Effector CD8-positive, alpha-beta T cell (primary cell): ENCODE measurements around the gene EYA3.

Experiments
- DNase-seq: peaks from one replicate; lab custom pipeline; 2025; lab: John Stamatoyannopoulos, UW

The EYA3 gene

DNA sequence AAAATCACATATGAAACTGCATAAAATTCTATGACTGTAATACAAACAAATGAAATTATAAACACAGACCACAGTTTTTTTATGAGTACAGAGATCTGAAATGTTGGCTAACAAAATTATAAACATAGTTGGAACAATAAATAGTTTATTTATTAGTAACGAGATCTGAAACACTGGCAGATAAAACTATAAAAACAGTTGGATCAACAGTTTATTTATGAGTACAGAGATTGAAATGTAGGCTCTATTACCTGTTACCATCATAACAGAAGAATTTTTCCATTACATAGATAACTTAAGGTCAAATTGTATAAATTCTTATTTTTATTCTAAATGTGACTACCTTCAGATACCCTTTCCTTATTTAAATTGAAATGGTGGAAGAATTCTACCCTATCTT is 14.5 kb downstream of the EYA3 start:
- no peak for DNase-seq

DNA sequence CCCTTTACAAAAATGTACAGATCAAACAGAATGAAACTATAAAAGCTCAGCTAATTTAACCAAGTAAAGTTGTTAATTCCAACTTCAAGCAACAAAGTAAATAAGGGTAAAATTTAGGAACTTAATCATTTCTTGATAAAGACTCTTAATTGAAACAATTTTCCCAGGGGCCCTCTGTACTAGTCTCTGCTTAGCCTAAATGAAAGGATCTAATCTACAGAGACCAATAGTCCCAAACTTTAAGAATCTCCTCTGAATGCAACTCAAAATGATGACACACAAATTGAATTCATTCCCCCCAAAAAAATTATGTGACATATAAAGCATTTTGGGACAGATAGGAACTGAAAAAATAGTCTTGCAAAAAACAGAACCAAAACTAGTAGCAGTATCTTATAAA is 16.6 kb downstream of the EYA3 start:
- no peak for DNase-seq

DNA sequence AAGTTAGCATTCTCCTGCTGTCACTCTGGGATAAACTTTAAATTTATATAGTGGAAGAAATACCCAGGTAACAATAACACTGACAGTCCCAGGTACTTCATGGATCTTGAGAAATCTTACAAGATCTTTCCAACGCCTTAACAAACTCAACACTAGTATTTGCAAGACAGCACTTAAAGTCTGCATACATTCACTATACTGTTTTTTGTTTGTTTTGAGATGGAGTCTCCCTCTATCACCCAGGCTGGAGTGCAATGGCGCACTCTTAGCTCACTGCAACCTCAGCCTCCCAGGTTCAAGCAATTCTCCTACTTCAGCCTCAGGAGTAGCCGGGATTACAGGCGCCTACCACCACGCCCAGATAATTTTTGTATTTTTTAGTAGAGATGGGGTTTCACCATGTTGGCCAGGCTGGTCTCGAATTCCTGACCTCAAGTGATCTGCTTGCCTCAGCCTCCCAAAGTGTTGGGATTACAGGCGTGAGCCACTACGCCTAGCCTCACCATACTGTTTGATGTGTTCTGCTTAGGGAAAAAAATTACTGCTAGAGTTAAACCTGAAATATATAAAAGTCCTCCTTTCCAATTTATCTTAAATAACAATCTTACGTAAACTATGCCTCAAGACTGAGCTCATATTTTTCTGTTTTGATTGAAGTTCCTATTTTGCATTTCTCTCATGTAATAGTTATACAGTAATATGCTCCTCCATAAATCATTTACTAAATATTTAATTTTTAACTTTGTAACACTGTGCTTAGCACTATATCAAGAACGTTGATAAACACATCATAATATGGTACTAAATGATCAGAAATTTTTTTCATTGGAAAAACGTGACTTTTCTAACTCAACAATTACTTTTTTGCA is 17.5 kb downstream of the EYA3 start:
- DNase-seq: no peak

DNA sequence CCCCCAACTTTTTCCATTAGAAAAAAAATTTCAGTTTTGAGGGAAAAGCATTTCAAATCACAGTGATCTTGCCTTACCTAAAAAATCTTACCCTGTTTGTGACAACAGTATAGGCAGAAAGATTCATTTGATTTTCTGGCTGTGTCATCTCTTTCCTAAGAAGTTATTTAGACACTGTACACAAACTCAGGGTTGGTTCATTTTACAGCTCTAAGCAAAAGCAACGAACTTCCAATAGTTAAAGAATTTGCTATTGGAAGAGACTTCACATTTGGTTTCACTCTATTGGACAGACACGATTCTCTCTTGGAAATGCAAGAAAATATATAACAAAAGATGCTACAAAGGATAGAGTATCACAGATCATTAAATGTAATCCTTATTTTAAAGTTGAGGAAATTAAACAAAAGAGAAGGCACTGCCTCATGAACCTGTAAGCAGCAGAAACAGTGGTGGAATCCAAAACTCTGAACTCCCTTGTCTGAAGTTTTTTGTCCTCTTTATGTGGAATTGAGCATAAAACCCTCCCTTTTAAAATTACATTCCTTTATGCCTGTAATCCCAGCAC is 20.8 kb downstream of the EYA3 start:
- DNase-seq: no peak

DNA sequence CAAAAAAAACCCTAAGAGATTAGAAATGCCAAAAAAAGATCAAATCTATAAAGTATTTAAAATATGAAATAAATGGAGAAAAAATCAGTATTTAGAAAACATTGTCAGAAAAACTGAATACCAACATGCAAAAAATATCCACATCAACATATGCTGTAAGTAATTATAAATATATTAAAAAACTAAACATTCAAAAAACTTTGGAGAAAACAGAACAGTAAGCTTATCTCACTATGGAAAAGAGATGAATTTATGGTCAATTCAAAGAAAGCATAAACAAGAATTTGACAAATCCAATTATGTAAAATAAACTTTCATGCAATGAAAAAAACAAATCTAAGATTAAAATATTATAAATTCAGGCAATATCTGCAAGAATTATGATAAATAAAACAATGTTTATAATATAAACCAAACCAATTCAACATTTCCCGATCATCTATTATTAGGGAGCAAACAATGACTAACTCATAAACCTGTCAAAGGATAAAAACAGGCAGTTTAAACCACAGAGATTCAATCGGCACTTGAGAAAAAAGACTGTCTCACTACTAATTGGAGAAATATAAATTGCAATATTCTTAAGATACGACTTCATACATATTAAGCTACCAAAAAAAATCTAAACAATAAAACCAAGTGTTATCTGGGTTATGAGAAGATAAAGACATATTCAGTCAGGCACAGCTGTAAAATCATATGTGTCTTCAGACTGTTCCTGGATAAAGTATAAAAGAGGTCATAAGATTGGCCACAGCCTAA is 21.8 kb downstream of the EYA3 start:
- no peak for DNase-seq

DNA sequence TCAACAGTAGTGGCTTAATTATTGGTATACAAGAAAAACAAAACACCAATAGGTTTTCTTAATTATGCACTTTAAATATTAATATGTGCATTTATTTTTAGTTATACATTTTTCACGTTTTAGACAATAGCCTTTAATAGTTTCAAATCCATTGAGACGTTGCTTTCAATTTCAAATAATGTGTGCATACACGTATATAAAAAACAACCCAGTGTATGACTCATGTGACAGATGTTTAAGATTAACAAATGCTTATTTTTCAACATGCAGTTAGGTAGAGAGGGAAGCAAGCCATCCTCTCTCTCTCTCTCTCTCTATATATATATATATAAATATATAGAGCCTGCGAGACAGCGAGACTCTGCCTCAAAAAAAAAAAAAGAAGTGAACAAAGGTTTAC is 24.3 kb downstream of the EYA3 start:
- DNase-seq: no peak

DNA sequence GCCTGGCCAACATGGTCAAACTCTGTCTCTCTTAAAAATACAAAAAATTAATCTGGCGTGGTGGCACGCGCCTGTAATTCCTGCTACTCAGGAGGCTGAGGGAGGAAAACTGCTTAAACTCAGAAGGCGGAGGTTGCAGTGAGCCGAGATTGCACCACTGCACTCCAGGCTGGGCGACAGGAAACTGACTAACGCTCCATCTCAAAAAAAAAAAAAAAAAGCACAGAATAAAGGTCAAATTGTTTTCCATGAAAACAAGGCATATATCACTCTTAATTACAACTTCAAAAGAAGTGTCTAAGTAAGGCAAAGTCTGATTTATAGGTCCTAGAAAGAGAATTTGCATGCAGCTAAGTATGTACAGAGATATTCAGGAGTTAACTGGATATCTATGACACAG is 25.6 kb downstream of the EYA3 start:
- no peak for DNase-seq

DNA sequence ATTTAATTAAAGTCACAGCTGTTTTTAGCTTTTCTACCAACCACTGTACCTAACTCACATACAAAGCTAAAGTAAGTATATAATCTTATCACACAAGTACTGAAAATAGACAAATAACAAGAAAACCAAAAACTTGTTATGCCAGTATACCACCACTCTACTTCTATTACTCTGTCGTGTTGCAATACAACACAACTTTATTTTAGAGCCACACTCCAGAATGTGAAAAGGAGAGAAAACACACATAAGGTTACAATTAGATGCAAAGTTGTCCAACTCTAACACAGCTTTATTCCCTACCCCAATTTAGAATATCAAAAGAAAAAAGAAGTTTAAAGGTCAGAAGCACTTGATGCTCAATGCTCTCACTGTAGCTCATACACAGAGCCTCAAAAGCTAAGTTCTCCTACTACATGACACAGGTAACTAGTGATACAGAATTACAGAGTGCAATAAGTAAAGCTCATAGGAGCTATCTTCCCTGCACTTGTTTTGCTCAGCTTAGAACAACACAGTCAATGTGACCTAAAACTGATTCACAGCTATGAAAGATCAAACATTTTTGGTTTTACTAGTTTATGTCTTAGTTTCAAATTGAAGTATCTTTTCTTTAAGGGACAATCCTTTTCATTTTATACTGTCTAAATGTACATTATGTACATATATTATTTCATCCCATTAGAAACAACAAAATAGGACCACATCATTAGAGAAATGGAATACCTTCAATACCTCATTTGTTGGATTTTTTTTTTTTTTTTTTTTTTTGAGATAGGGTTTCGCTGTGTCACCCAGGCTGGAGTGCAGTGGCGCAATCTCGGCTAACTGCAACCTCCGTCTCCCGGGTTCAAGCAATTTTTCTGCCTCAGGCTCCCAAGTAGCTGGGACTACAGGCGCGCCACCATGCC is 29.2 kb downstream of the EYA3 start:
- DNase-seq: no peak

DNA sequence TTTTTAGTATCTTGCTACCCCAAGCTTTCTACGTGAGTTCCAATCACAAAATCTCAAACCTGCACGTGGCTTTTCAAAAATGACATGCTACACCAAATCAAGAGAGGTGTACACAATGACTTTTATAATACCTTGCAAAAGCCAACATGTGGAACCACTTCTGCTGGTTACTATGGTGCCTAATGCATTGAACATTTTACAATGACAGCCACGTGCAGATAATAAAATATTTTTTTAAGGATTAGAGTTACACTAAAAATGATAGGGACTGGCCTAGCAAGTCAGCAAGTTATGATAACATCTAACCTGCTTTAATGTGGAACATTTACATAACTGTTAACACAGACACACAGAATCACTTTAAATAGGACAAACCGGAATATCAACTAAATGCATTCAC is 30.2 kb downstream of the EYA3 start:
- no peak for DNase-seq

DNA sequence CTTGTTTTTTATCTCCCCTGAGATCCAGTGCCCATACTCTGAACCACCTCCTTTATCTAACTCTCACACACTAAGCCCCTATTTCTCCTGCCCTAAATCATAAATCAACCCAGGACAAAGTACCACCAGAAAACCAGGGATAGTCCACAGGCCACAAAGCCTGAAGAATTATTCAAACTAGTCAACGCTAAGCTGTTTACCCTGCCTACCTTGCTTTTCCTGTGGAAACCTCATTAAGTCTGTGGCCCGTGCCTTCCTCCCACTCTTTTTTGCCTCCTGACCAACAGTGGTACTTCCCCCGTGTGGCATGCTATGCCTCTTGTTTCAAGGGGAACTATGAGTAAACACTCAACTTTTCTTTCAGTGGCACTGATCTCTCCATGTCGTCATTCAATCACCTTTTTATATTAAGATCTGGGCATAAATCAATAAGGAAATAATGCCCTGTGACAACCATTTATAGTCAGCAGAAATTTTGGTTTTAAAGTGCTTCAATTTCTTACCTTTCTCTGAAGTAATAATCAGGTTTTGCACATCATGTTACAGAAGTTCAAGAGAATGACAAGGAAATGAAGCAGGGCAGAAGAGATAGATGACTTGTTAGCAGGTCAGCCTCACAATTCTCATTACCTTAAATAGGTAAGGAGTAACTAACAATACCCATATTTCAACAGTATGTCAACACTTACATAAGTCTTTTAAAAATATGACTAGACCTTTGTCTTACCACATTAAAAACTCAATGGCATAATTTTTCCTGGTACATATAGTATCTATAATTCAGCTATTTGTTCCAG is 32.1 kb downstream of the EYA3 start:
- no peak for DNase-seq

DNA sequence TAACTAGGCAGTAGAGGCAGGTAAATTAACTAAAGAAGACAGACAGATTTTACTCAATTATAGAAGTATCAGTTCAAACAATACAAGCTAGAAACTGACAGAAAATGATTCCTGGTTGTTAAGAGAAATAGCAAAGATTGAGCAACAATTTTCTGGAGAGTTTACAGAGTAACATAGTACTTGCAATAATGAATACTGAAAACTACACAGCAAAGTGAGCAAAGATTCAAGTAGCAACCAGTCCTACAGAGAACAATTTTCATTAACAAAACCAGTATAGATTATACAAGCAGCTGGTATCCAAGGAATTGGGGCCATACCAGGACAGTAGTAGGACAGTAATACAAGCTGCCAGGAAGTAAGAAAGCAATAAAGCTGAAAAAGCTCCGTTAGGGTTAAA is 37.6 kb downstream of the EYA3 start:
- no peak for DNase-seq

DNA sequence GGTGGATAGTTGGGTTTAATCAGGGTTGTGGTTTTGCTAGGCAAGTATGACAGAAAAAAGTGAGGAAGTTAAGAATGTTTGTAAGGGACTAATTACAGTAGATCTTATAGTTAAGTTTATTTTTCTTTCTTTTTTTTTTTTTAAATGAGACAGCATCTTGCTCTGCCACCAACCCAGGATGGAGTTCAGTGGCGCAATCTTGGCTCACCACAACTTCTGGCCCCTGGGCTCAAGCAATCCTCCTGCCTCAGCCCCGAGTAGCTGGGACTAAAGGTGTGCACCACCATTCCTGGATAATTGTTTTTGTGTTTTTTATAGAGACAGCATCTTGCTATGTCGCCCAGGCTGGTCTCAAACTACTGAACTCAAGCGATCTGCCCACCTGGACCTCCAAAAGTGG is 41.7 kb downstream of the EYA3 start:
- no peak for DNase-seq

DNA sequence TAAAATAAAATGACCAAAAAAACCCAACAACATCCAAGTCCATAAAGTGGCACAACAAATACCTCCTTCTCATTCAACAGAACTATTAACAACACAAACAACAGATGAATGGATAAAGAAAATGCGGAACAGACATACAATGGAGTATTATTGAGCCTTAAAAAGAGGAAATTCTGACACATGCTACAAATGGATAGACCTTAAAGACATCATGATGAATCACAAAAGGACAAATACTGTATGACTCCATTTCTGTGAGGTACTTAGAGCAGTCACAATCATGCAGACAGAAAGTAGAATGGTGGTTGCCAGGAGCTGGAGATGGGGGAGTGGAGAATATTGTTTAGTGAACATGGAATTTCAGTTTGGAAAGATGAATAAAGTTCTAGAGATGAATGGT is 42.6 kb downstream of the EYA3 start:
- DNase-seq: no peak

DNA sequence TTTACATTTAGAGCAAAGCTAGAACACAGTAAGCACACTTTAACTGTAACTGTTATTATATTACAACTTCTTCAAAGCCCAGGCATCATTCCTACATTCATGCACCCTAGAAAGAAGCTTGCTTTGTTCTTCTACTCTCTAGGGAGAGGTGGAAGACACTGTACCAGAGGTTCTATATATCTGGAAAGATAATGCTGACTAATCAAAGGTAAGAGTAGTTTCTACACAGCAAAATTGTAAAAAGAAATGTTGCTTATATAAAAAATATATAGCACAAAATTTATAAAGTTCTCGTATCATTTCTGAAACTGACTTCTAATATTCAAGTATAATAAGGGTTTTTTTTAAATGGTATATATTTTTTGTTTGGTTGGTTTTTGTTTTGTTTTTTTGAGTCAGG is 44.0 kb downstream of the EYA3 start:
- no peak for DNase-seq

DNA sequence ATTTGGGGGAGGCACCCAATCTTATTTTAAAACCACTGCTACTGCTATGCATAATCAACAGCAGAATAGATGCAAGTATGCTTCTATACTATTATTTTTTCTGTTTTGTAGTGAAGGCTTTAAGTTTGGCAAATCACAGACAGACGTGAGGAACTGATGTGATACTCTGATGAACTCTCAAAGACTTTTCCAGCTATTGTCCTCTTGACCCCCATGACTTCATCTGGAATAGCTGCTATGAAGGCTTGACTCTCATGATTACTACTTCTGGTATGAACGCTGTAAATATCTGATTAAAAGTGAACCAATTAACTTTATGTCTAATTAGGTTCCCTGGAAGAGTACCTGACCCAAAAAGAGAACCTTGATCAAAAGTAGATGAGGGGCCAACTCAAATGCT is 49.1 kb downstream of the EYA3 start:
- DNase-seq: no peak

DNA sequence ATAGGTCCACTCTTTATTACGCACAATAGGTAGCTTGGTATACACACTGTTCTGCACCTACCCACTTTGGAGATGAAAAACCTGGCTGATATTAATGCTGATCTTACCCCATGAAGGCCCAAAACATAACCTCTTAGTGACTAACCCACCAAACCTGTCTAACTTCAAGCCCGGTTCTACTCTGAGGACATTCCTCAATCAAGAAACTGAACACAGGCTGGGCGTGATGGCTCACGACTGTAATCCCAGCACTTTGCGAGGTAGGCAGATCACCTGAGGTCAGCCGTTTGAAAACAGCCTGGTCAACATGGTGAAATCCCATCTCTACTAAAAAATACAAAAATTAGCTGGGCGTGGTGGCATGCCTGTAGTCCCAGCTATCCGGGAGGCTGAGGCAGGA is 50.5 kb downstream of the EYA3 start:
- no peak for DNase-seq

DNA sequence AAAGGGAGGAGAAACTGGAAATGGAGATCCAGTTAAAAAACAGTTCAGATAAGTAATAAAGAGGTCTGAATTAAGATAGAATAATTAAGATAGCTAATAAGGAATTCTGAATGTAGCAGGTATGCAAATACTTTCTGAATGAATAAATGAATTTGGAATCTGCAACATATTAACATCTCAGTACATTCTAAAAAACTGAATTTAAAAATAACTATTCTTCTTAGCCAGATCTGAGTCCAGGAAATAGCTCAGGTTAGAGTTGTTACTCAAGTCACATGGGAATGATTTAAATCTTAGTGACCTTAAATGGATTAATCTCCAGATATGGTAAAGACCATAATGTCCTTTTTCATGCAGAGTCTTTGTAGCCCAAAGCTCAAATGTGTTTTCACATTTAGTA is 51.2 kb downstream of the EYA3 start:
- no peak for DNase-seq

DNA sequence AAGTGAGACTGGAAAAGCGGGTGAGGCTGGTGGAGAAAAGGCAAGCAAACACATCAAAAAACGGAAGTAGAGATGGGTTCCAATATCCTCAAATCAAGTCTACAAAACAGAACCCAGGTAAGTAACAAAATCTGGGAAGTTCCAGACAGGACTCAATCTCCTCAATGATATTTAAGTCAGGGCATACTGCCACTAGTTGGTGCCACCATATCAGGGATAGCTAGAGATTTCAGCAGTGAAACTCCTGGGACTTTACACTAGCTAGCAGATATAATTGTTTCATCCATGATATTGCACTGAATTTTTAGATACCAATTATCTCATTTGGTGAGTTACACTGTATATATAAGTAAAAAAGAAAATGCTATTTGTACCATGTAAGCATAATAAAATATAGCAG is 52.0 kb downstream of the EYA3 start:
- no peak for DNase-seq

DNA sequence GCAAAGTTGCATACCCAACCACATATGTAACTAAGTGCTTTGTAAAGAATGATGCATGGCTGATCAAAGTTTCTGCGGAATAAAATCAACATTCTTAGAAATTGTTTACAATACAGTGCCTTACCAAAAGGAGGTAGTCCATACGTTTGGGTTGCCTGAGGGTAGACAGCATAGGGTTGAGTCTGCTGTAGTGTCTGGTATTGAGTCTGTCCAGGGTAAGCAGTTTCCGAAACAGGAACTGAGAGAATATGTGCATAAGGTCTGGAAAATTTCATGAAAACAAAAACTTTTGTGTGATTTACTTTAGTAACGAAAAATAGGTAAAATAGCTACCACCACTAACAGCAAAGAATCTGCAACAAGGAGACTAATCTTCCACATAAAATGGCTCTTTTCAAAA is 53.0 kb downstream of the EYA3 start:
- no peak for DNase-seq

DNA sequence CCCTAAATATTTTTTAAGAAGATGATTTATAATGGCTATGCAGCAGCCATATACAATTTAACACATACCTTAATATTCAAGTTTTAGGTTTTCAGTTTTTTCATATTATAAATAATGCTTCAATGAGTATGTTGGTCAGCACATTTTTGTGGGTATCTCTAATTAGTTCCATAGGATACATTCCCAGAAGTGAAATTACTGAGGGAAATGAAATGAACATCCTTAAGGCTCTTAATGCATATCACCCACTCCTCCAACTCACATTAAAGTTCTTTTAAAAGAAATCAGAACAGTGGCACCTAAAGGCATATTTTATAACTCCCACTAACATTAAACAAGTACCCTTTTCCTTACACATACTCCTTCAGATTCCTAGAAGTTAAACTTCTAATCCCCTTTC is 56.1 kb downstream of the EYA3 start:
- no peak for DNase-seq

DNA sequence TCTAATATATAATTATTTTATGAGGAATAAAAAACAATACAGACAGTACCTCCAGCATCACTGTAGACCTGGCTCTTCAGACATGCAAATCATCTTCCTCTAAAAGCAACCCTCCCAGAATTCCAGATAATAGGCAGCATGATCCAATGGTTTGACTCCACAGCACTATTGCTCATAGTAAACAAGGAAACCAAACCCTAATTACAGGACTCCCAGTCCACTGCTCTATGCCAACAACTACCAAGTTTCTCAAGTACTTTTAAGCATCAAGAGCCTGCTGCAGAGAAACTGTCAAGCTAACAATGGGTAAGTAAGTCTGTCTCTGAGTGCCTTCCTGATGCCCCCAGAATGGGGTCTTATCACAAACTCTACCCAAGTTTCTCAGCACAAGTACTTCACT is 57.2 kb downstream of the EYA3 start:
- DNase-seq: no peak
